Endothelial cell of umbilical vein (primary cell): Measurements from ENCODE around the gene WAPL. TPM values are rescaled to one million over a fixed set of nuclear protein-coding genes. Genes with fewer than 3 reads are reported as not detected.

Source experiments
- BruUV-seq: library from RNA; stranded (reverse); fragments of 400-500 nt; replicated peaks from 2 replicates; lab custom pipeline; 2021; lab: Mats Ljungman, UMichigan
- CTCF ChIA-PET: fragments of 300-600, 350-600 bp; sonication (Branson Sonifier 250); formaldehyde crosslinking; loops from one replicate; lab custom pipeline; 2021; ENCODE audit warnings: antibody characterized with exemption, inconsistent platforms; lab: Charles Lee
- POLR2A ChIA-PET: fragments of 300-600, 350-600 bp; sonication (Branson Sonifier 250); formaldehyde crosslinking; loops from one replicate; lab custom pipeline; 2021; ENCODE audit warnings: antibody characterized with exemption, inconsistent platforms; lab: Charles Lee
- DNase-seq: peaks from one replicate; pipeline ENCODE4 v3.0.0-alpha.2; 2011; ENCODE audit warnings: low read depth, low spot score
- FAIRE-seq: peaks from 2 replicates; lab custom pipeline; 2011; peaks lifted over from hg19 to GRCh38; lab: Jason Lieb, UNC
- H2AFZ ChIP-seq: 2 replicates; pipeline ENCODE4 v1.6.0; 2012; ENCODE audit warnings: low read depth, low read length, control low read depth, inconsistent platforms
- H3K27ac ChIP-seq: 2 replicates; pipeline ENCODE4 v1.5.1; 2011; ENCODE audit warnings: low read depth, mild to moderate bottlenecking, control low read depth, low read length, moderate library complexity; ENCODE audit not compliant: insufficient read depth
- H3K27me3 ChIP-seq, 2 experiments: 2 replicates each; pipeline versions ENCODE4 v1.6.0 to v1.6.1; 2011; ENCODE audit warnings: low read length in 2 of 2, mixed read lengths in 1 of 2; ENCODE audit not compliant: control insufficient read depth in 2 of 2, insufficient read depth in 2 of 2
- H3K36me3 ChIP-seq, 2 experiments: 2 replicates in 1 of 2; 3 replicates in 1 of 2; pipeline ENCODE4 v1.5.1; 2011; ENCODE audit warnings: low read length in 2 of 2, mild to moderate bottlenecking in 1 of 2, moderate library complexity in 1 of 2; ENCODE audit not compliant: control insufficient read depth in 2 of 2, insufficient read depth in 2 of 2; ENCODE audit errors: extremely low read depth in 1 of 2
- H3K4me1 ChIP-seq: 3 replicates; pipeline ENCODE4 v1.5.1; 2011; ENCODE audit warnings: mild to moderate bottlenecking, low read length; ENCODE audit not compliant: control insufficient read depth, insufficient read depth; ENCODE audit errors: extremely low read depth
- H3K4me2 ChIP-seq: 2 replicates; pipeline ENCODE4 v1.6.1; 2011; ENCODE audit warnings: low read length, control low read depth, mixed read lengths; ENCODE audit not compliant: insufficient read depth
- H3K4me3 ChIP-seq, 3 experiments: fragments of 200-600 bp in 1 of 3; sonication (generic), shearing (Covaris generic) in 1 of 3; replicated peaks in 1 of 3; 2 replicates each; pipeline ENCODE4 v1.5.1; 2011 to 2016; ENCODE audit warnings: control low read depth in 3 of 3, low read length in 3 of 3, mild to moderate bottlenecking in 2 of 3, inconsistent platforms in 1 of 3, low read depth in 1 of 3, moderate library complexity in 1 of 3; ENCODE audit not compliant: insufficient read depth in 1 of 3
- H3K79me2 ChIP-seq: 2 replicates; pipeline ENCODE4 v1.6.0; 2012; ENCODE audit warnings: low read length, inconsistent platforms; ENCODE audit not compliant: control insufficient read depth, insufficient read depth
- H3K9ac ChIP-seq: replicated peaks from 2 replicates; pipeline ENCODE3; 2011; ENCODE audit warnings: low read length, control low read depth; ENCODE audit not compliant: insufficient read depth; ENCODE audit errors: extremely low read depth
- H3K9me1 ChIP-seq: replicated peaks from 3 replicates; pipeline ENCODE4 v1.6.0; 2011; ENCODE audit warnings: mild to moderate bottlenecking, low read length; ENCODE audit not compliant: control insufficient read depth, insufficient read depth; ENCODE audit errors: extremely low read depth
- H3K9me3 ChIP-seq: replicated peaks from 2 replicates; pipeline ENCODE4 v1.5.1; 2012; ENCODE audit warnings: low read length, inconsistent platforms; ENCODE audit not compliant: control insufficient read depth, insufficient read depth
- H4K20me1 ChIP-seq: replicated peaks from 2 replicates; pipeline ENCODE3; 2011; ENCODE audit warnings: mild to moderate bottlenecking, low read length; ENCODE audit not compliant: control insufficient read depth, insufficient read depth; ENCODE audit errors: extremely low read depth
- CTCF ChIP-seq, 2 donors: IDR thresholded peaks; 1 replicate in 1 of 2; 2 replicates in 1 of 2; pipeline ENCODE4 v1.5.1; 2011; ENCODE audit warnings: low read length in 2 of 2, mild to moderate bottlenecking in 2 of 2, moderate library complexity in 2 of 2, control low read depth in 1 of 2, inconsistent platforms in 1 of 2, low read depth in 1 of 2; ENCODE audit not compliant: insufficient read depth in 1 of 2; ENCODE audit errors: extremely low read depth in 1 of 2
- EZH2 ChIP-seq: IDR thresholded peaks from 2 replicates; pipeline ENCODE4 v1.6.1; 2012; ENCODE audit warnings: borderline replicate concordance, low read depth, mild to moderate bottlenecking, moderate library complexity, low read length, inconsistent platforms; ENCODE audit not compliant: severe bottlenecking
- FOS ChIP-seq: IDR thresholded peaks from 2 replicates; pipeline ENCODE4 v1.6.1; 2011; ENCODE audit warnings: mild to moderate bottlenecking, low read length, moderate library complexity, borderline replicate concordance; ENCODE audit not compliant: insufficient read depth
- GATA2 ChIP-seq: IDR thresholded peaks from 2 replicates; pipeline ENCODE4 v1.7.0; 2011; ENCODE audit warnings: low read depth, mild to moderate bottlenecking, moderate library complexity, mixed read lengths, low read length; ENCODE audit not compliant: insufficient read length, insufficient read depth
- JUN ChIP-seq: IDR thresholded peaks from 2 replicates; pipeline ENCODE4 v1.6.1; 2011; ENCODE audit warnings: borderline replicate concordance, low read depth; ENCODE audit not compliant: insufficient read length, insufficient read depth
- MYC ChIP-seq: IDR thresholded peaks from one replicate; pipeline ENCODE4 v1.6.1; 2011; ENCODE audit warnings: mild to moderate bottlenecking, low read depth, low read length
- POLR2A ChIP-seq: IDR thresholded peaks from 2 replicates; pipeline ENCODE4 v1.6.1; 2012; ENCODE audit warnings: low read depth, mild to moderate bottlenecking, control low read depth, low read length
- POLR2AphosphoS5 ChIP-seq: IDR thresholded peaks from 2 replicates; pipeline ENCODE4 v1.6.1; 2012; ENCODE audit warnings: low read depth, mild to moderate bottlenecking, control low read depth, low read length, moderate library complexity; ENCODE audit not compliant: insufficient read depth
- dilution Hi-C: fragments of 300-500 bp; cut with MboI; formaldehyde crosslinking; loops from one replicate; pipeline ENCODE4 v1.15.0; 2019; ENCODE audit warnings: low sequenced_read_pairs; ENCODE audit not compliant: extremely low pct_ligation_motif_present
- intact Hi-C: fragments of 100-400 bp; cut with micrococcal nuclease; formaldehyde crosslinking; loops from one replicate; pipeline ENCODE4 v1.10.0; 2022
- polyA plus RNA-seq, 4 experiments: library from polyadenylated mRNA; depleted of rRNA in 3 of 4; stranded (reverse) in 3 of 4; unstranded in 1 of 4; fragments of >200 nt; gene quantifications; 2 replicates each; pipeline versions ENCODE4 v1.2.1 to v1.2.3, GENCODE V29; 2011 to 2012; ENCODE audit warnings: missing spikeins in 1 of 4
- total RNA-seq: library from RNA; stranded (reverse); gene quantifications from 2 replicates; pipeline ENCODE4 v1.2.3, GENCODE V29; 2021
- TF ChIP-seq, protein P1 (sequence below): IDR thresholded peaks from 2 replicates; pipeline ENCODE4 v1.6.1; 2011; ENCODE audit not compliant: insufficient read depth, insufficient read length

WAPL gene
- total and polyA plus RNA-seq, 2 donors (not counting 3 experiments of a cell fraction or from before 2014, with no cell fraction given) = 9.2 to 35.1 TPM

DNA sequence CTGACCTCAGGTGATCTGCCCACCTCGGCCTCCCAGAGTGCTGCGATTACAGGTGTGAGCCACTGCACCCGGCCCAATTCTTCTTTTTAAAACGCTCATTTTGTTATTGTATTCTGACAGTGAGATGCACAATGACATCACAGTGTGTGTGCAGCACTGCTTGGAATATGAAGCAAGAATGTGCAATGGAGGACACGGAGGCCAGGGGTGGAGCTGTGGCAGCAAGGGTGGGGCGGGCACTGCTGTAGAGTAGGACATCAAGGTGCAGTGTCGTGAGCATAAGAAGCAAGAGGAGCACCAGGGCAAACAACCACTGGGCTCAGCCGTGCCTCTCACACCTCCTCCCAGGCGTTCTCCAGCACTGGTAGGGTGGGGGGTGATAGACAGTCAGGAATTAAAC, 128.2 kb downstream of the WAPL start:
- H3K79me2 ChIP-seq = no peaks in the 10 kb centered on the region
- H3K4me3 ChIP-seq = no peak overlapping the region
- CTCF ChIA-PET = interaction anchor here (1.0 to 2.7 kb wide), 3 partner anchors 18 to 192 kb away, joined by 3 to 8 read pairs (median 3); no protein-coding TSS in a partner anchor
- dilution Hi-C loops (no loop called here), intact Hi-C loops (no loop called here)
- no peaks in the 10 kb centered on the region for H4K20me1 ChIP-seq
- no peaks in the 10 kb centered on the region for H3K4me1 ChIP-seq
- no peak overlapping the region for H3K27ac ChIP-seq
- no peaks in the 10 kb centered on the region for H3K9me3 ChIP-seq
- no peak for TF ChIP-seq EZH2
- TF ChIP-seq POLR2A = no peak
- no peak for TF ChIP-seq GATA2
- no peak for TF ChIP-seq MYC
- TF ChIP-seq CTCF (IDR thresholded peaks at IDR 0.05; ENCODE audit: extremely low read depth in 1 of 2, insufficient read depth in 1 of 2, low read depth in 1 of 2, low read length in 2 of 2) = no peak
- no peak for TF ChIP-seq JUN
- TF ChIP-seq FOS = no peak
- TF ChIP-seq, protein P1, sequence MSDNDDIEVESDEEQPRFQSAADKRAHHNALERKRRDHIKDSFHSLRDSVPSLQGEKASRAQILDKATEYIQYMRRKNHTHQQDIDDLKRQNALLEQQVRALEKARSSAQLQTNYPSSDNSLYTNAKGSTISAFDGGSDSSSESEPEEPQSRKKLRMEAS = no peak
- no peak for TF ChIP-seq POLR2AphosphoS5
- H2AFZ ChIP-seq = no peak overlapping the region
- no peak for DNase-seq
- BruUV-seq = no TSS peak
- H3K4me2 ChIP-seq = no peak overlapping the region
- H3K36me3 ChIP-seq = no peaks in the 10 kb centered on the region
- no peaks in the 10 kb centered on the region for H3K9me1 ChIP-seq
- FAIRE-seq = no peak
- POLR2A ChIA-PET = no interaction called here
- no peak overlapping the region for H3K9ac ChIP-seq
- peaks cover 13 to 14% of the 10 kb centered on the region in 2 experiments for H3K27me3 ChIP-seq
